ENCODE measurements around the gene GABBR2. TPM values are rescaled to one million over a fixed set of nuclear protein-coding genes. Genes with fewer than 3 reads are reported as not detected.

Gene GABBR2
- polyA plus RNA-seq, 1 donor (not counting 4 experiments of a cell fraction or from before 2014, with no cell fraction given) = 0.01 TPM

DNA sequence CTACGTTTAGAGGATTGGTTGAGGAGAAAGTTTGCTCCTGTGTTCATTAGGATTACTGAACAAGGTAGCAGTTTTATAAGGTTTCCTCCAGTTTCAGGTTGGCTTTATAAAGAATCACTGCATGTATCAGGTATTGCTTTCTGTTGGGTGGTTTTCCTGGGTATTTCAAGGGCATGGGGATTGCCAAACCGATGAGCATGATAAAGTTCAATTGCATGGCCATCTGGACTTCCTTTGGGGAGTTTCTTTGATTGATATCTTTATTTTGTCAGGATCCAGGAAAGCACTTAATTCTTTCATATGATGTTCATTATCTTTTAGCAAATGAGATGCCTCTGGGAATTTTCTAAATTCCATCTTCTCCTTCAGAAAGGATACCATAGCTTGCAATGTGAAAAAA is 10.3 kb upstream of the GABBR2 start:
- H3K4me2 ChIP-seq (ENCODE audit: control insufficient read depth, extremely low read depth, insufficient read depth, low read depth, low read length) = no peak overlapping the region
- no peaks in the 10 kb centered on the region for H3K4me1 ChIP-seq (ENCODE audit: control insufficient read depth, extremely low read depth, insufficient read depth, low read length)
- no peak overlapping the region for H3K4me3 ChIP-seq (ENCODE audit: control insufficient read depth in 2 of 3, extremely low read depth in 1 of 3, insufficient read depth in 2 of 3, low read depth in 1 of 3, low read length in 3 of 3)
- dilution Hi-C loops (cut with MboI; ENCODE audit: extremely low pct_ligation_motif_present, low sequenced_read_pairs) = no loop called here
- H3K79me2 ChIP-seq (ENCODE audit: control insufficient read depth, insufficient read depth, low read length) = no peaks in the 10 kb centered on the region
- FAIRE-seq (no peak), DNase-seq (ENCODE audit: low read depth, low spot score) (no peak)
- no peak overlapping the region for H3K9ac ChIP-seq (ENCODE audit: control insufficient read depth, extremely low read depth, insufficient read depth, low read length)
- H3K27ac ChIP-seq (ENCODE audit: control insufficient read depth, insufficient read depth, low read length) = no peak overlapping the region
- H3K9me1 ChIP-seq (ENCODE audit: control insufficient read depth, extremely low read depth, insufficient read depth, low read length) = no peaks in the 10 kb centered on the region
- peaks cover 7% of the 10 kb centered on the region for H3K27me3 ChIP-seq (ENCODE audit: control insufficient read depth, extremely low read depth, insufficient read depth, low read length)
- TF ChIP-seq, protein P1, sequence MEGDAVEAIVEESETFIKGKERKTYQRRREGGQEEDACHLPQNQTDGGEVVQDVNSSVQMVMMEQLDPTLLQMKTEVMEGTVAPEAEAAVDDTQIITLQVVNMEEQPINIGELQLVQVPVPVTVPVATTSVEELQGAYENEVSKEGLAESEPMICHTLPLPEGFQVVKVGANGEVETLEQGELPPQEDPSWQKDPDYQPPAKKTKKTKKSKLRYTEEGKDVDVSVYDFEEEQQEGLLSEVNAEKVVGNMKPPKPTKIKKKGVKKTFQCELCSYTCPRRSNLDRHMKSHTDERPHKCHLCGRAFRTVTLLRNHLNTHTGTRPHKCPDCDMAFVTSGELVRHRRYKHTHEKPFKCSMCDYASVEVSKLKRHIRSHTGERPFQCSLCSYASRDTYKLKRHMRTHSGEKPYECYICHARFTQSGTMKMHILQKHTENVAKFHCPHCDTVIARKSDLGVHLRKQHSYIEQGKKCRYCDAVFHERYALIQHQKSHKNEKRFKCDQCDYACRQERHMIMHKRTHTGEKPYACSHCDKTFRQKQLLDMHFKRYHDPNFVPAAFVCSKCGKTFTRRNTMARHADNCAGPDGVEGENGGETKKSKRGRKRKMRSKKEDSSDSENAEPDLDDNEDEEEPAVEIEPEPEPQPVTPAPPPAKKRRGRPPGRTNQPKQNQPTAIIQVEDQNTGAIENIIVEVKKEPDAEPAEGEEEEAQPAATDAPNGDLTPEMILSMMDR (optimal IDR thresholded peaks at IDR 0.05 in 1 of 3, IDR thresholded peaks at IDR 0.05 in 1 of 3, conservative IDR thresholded peaks at IDR 0.05 in 1 of 3; ENCODE audit: extremely low read depth in 1 of 3, insufficient read depth in 2 of 3, low read length in 3 of 3) = no peak
- no peak for TF ChIP-seq EZH2 (IDR thresholded peaks at IDR 0.05; ENCODE audit: low read length)
- no peaks in the 10 kb centered on the region for H3K9me3 ChIP-seq (ENCODE audit: control insufficient read depth, low read depth, low read length)
- H2AFZ ChIP-seq (ENCODE audit: control insufficient read depth, low read length) = no peak overlapping the region
- no peaks in the 10 kb centered on the region for H3K36me3 ChIP-seq (ENCODE audit: control insufficient read depth in 2 of 2, extremely low read depth in 1 of 2, insufficient read depth in 2 of 2, low read length in 2 of 2)
- H4K20me1 ChIP-seq (ENCODE audit: control insufficient read depth, extremely low read depth, insufficient read depth, low read length) = no peaks in the 10 kb centered on the region

DNA sequence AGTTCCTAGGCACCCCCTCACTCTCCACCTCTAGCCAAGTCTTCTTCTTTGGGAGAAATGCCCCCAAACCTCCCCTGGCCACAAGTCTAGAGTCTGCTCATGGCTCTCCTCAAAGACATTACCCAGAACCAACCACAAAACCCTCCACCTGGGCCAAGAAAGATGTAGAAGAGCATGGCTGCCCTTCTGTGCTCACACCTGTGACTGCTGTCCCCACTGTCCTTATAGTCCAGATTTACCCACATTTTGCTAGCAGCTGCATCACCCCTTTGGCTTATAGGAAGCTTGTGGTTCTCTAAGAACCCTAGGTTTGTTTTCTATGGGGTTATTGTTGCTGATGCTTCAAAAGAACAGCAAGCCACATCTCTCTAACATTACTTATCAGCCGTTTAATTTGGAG is 6.1 kb upstream of the GABBR2 start:
- no peak for FAIRE-seq
- H3K9ac ChIP-seq (ENCODE audit: control insufficient read depth, extremely low read depth, insufficient read depth, low read length) = no peak overlapping the region
- TF ChIP-seq EZH2 (IDR thresholded peaks at IDR 0.05; ENCODE audit: low read length) = no peak
- TF ChIP-seq, protein P1 (optimal IDR thresholded peaks at IDR 0.05 in 1 of 3, IDR thresholded peaks at IDR 0.05 in 1 of 3, conservative IDR thresholded peaks at IDR 0.05 in 1 of 3; ENCODE audit: extremely low read depth in 1 of 3, insufficient read depth in 2 of 3, low read length in 3 of 3) = no peak

More for the DNA sequence above, 6.1 kb upstream of the GABBR2 start:
- DNase-seq (ENCODE audit: low read depth, low spot score) = no peak
- Histone ChIP-seq H3K9me3 (ENCODE audit: control insufficient read depth, low read depth, low read length) (no peaks in the 10 kb centered on the region), H3K36me3 (ENCODE audit: control insufficient read depth in 2 of 2, extremely low read depth in 1 of 2, insufficient read depth in 2 of 2, low read length in 2 of 2) (no peaks in the 10 kb centered on the region), H3K4me2 (ENCODE audit: control insufficient read depth, extremely low read depth, insufficient read depth, low read depth, low read length) (no peak overlapping the region), H3K27ac (ENCODE audit: control insufficient read depth, insufficient read depth, low read length) (no peak overlapping the region), H3K79me2 (ENCODE audit: control insufficient read depth, insufficient read depth, low read length) (no peaks in the 10 kb centered on the region), H3K27me3 (ENCODE audit: control insufficient read depth, extremely low read depth, insufficient read depth, low read length) (peaks cover 18% of the 10 kb centered on the region), H3K9me1 (ENCODE audit: control insufficient read depth, extremely low read depth, insufficient read depth, low read length) (no peaks in the 10 kb centered on the region), H2AFZ (ENCODE audit: control insufficient read depth, low read length) (no peak overlapping the region), H3K4me1 (ENCODE audit: control insufficient read depth, extremely low read depth, insufficient read depth, low read length) (no peaks in the 10 kb centered on the region), H3K4me3 (ENCODE audit: control insufficient read depth in 2 of 3, extremely low read depth in 1 of 3, insufficient read depth in 2 of 3, low read depth in 1 of 3, low read length in 3 of 3) (no peak overlapping the region), H4K20me1 (ENCODE audit: control insufficient read depth, extremely low read depth, insufficient read depth, low read length) (no peaks in the 10 kb centered on the region)
- dilution Hi-C loops (cut with MboI; ENCODE audit: extremely low pct_ligation_motif_present, low sequenced_read_pairs) = no loop called here
